Endothelial cell of hepatic sinusoid (primary cell): ENCODE results near the gene ATXN7L1.

Experiments used
- in situ Hi-C: cut with HindIII; loops from 2 replicates; pipeline ENCODE4 v1.10.0; 2017; ENCODE audit warnings: low sequenced_read_pairs

The ATXN7L1 gene

GRCh38 chr7:105786520-105787470, 89.6 kb downstream of the ATXN7L1 start:
- in situ Hi-C loops, result no loop called here

GRCh38 chr7:105782391-105783042, 93.9 kb downstream of the ATXN7L1 start:
- in situ Hi-C loops, result no loop called here

GRCh38 chr7:105779856-105780780, 96.3 kb downstream of the ATXN7L1 start:
- in situ Hi-C loops, result no loop called here

GRCh38 chr7:105778956-105779355, 97.4 kb downstream of the ATXN7L1 start:
- in situ Hi-C loops, result no loop called here

- in situ Hi-C loops, result no loop called here
These were observed 99.2 kb downstream of the ATXN7L1 start for GRCh38 chr7:105776986-105777910.

- in situ Hi-C loops, result no loop called here
These were observed 100.2 kb downstream of the ATXN7L1 start for GRCh38 chr7:105776068-105776790.

- in situ Hi-C loops, result no loop called here
These were observed 100.8 kb downstream of the ATXN7L1 start for GRCh38 chr7:105775580-105775979.

GRCh38 chr7:105773030-105773460, 103.4 kb downstream of the ATXN7L1 start:
- in situ Hi-C loops, result loop anchor here (25.0 kb wide), 1 partner anchor 389 kb away; no protein-coding TSS in a partner anchor

- in situ Hi-C loops, result loop anchor here (25.0 kb wide), 1 partner anchor 392 kb away; no protein-coding TSS in a partner anchor
These were observed 106.3 kb downstream of the ATXN7L1 start for GRCh38 chr7:105769901-105770628.

GRCh38 chr7:105768898-105769507, 107.4 kb downstream of the ATXN7L1 start:
- in situ Hi-C loops, result loop anchor here (25.0 kb wide), 1 partner anchor 393 kb away; no protein-coding TSS in a partner anchor

GRCh38 chr7:105768117-105768516, 108.3 kb downstream of the ATXN7L1 start:
- in situ Hi-C loops, result loop anchor here (25.0 kb wide), 1 partner anchor 394 kb away; no protein-coding TSS in a partner anchor

GRCh38 chr7:105766421-105767073, 109.9 kb downstream of the ATXN7L1 start:
- in situ Hi-C loops, result loop anchor here (25.0 kb wide), 1 partner anchor 396 kb away; no protein-coding TSS in a partner anchor

GRCh38 chr7:105765846-105766245, 110.6 kb downstream of the ATXN7L1 start:
- in situ Hi-C loops, result loop anchor here (25.0 kb wide), 1 partner anchor 396 kb away; no protein-coding TSS in a partner anchor

GRCh38 chr7:105764506-105764905, 111.9 kb downstream of the ATXN7L1 start:
- in situ Hi-C loops, result loop anchor here (25.0 kb wide), 1 partner anchor 398 kb away; no protein-coding TSS in a partner anchor

GRCh38 chr7:105760551-105761447, 115.6 kb downstream of the ATXN7L1 start:
- in situ Hi-C loops, result loop anchor here (25.0 kb wide), 1 partner anchor 402 kb away; no protein-coding TSS in a partner anchor
